VCaP (cell line): ENCODE data around the gene ALDH1A3.

Experiments
- H3K27ac ChIP-seq: fragments of 450-650 bp; 2 replicates; pipeline ENCODE4 v1.5.1; 2017
- CTCF ChIP-seq: fragments of 450-650 bp; conservative IDR thresholded peaks from 2 replicates; pipeline ENCODE4 v1.5.1; 2017; ENCODE audit warnings: mild to moderate bottlenecking, moderate library complexity

ALDH1A3 gene

GRCh38 chr15:100901296-100901695 lies 21.7 kb downstream of the ALDH1A3 start:
- TF ChIP-seq CTCF, result no peak
- H3K27ac ChIP-seq, result peak overlapping the region; percentile 98

DNA sequence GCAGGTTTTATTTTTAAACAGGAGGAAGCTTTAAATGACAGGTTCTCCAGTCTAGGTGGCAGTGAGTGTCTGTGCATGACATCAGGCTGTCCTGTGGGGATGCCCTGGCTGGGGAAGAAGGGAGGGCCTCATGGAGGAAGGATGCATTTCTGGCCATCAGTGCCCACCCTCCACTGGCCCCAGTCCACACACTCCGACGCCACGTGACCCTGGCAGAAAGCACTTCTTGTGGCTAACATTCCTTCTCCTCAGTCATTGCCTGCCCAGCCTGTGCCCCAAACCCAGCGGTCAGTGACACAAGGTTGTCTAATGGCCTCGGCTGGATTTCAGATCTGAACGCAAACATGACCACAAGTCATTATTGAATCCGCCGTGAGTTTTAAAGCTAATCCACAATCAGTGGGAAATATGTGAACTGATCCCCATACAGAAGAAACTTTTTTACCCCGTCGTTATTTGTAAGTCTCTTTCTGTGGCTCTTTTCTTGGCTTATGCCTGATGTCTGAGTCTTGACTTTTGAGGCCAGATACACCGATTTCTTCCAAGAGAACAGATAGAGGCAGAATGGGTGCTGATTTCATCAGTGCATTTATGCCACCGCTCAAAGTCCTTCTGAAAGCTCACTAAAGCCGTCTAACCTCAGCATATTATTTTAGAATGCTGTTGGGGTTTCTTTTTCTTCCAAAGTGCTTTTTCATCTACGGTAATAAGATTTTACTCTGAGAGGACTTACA lies 22.2 kb downstream of the ALDH1A3 start:
- no peak for TF ChIP-seq CTCF
- peak overlapping the region; percentile 98 for H3K27ac ChIP-seq

GRCh38 chr15:100902436-100903167 lies 23.0 kb downstream of the ALDH1A3 start:
- TF ChIP-seq CTCF, result no peak

DNA sequence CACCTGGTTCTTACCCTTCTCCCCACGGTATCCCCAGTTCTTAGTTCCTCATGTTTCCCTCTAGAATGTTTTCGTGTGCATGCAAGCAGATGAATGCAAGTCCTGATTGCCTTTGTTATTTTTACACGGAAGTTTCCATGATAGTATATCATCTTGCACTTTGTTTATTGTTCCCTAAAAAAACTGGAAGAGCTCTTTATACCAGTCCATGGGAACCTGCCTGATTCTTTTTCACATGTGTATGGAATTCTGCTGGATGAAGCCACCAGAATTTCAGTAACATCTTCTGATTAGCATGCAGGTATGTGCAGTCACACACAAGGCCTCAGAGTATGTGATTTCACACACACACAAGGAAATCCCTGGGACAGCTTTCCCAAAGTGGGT lies 23.5 kb downstream of the ALDH1A3 start:
- no peak for TF ChIP-seq CTCF
- peak overlapping the region; percentile 98 for H3K27ac ChIP-seq

More at GRCh38 chr15:100902436-100903167, 23.0 kb downstream of the ALDH1A3 start:
- peak overlapping the region; percentile 98 for H3K27ac ChIP-seq

DNA sequence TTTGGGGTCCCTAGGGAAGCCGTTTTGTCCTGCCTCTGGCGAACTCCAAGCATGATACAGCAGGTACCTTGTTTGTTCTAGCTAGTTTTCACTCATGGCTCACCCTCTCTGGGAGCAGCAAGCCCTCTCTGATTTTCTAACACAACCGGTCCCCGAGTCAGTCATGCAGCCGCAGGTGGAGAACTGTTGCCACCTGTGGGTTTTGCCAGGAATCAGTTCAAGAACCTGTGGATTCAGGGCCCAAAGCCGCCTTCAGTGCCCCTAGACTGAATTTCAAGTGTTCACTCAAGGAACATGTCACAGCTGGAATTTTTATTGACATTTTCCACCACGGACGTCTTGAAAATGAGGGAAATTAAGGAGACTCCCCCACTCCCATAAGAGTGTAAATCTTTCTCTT lies 26.2 kb downstream of the ALDH1A3 start:
- 0 out of 2 replicates have a peak, but pooled peaks have one; percentile 21 for TF ChIP-seq CTCF
- peak overlapping the region; percentile 98; the same call in 1 of the 2 replicates for H3K27ac ChIP-seq

DNA sequence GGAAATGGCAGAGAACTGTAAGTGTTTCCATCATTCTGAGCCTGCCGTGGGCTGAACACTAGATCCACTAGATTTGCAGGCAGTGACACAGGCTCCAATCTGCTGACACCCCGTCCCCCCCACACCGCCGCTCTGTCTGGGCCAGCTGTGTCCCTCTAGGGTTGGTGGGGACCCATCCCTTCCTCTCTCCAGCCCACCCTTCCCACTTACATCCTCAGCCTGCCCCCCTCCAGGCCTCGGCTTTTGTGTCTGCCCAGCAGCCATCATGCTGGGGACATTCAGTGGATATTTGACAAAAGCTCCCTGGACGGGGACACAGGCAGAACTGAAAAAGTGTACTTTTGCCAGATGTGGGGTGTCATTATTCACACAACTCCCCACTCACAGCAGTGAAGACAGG lies 28.8 kb downstream of the ALDH1A3 start:
- no peak for TF ChIP-seq CTCF
- no peak overlapping the region for H3K27ac ChIP-seq

DNA sequence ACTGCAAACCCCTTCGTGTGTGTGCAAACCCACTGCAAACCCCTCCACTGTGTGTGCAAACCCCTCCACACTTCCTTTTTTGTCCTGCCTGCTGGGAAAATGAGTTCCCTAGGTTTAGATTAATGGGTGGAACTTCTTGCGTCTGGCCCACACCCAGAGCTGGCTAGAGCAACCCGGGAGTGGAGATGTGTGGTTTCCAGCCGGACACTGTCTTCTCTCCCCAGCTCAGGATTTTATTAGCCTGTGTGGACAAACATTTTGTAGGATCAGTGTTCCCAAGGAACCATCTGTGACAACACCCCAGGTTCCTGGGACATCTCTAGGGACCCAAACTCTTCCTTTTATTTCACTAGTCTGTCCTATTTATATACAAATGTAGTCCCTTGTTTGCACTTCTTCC lies 29.9 kb downstream of the ALDH1A3 start:
- no peak for TF ChIP-seq CTCF
- peak overlapping the region; percentile 27 for H3K27ac ChIP-seq
